Liver (tissue), 3 donors: ENCODE data around the gene SLC30A10.

Experiments used
- FOXA2 ChIP-seq: IDR thresholded peaks from 2 replicates; pipeline ENCODE4 v1.6.1; 2016; ENCODE audit warnings: antibody characterized with exemption
- GABPA ChIP-seq, 2 donors: IDR thresholded peaks in 1 of 2; conservative IDR thresholded peaks in 1 of 2; 2 replicates each; pipeline ENCODE4 v1.6.1; 2016; ENCODE audit warnings: antibody characterized with exemption in 2 of 2, mild to moderate bottlenecking in 1 of 2, moderate library complexity in 1 of 2
- SP1 ChIP-seq: IDR thresholded peaks from 2 replicates; pipeline ENCODE4 v1.6.1; 2018; ENCODE audit warnings: antibody characterized with exemption, mild to moderate bottlenecking
- TAF1 ChIP-seq: conservative IDR thresholded peaks from 2 replicates; pipeline ENCODE4 v1.6.1; 2016; ENCODE audit warnings: antibody characterized with exemption, mild to moderate bottlenecking
- TF ChIP-seq, protein P1 (sequence below): fragments of 150-350 bp; IDR thresholded peaks from 2 replicates; pipeline ENCODE4 v1.5.1; 2017; ENCODE audit warnings: improper control_type of control experiment, low read depth, low read length; ENCODE audit not compliant: missing input control
- TF ChIP-seq, protein P2 (sequence below): IDR thresholded peaks from 2 replicates; pipeline ENCODE4 v1.6.1; 2016; ENCODE audit warnings: antibody characterized with exemption, mild to moderate bottlenecking
- TF ChIP-seq, protein P3 (sequence below): IDR thresholded peaks from 2 replicates; pipeline ENCODE4 v1.6.1; 2016; ENCODE audit warnings: antibody characterized with exemption
- donor health status: healthy.
- donor health status: healthy.

DNA sequence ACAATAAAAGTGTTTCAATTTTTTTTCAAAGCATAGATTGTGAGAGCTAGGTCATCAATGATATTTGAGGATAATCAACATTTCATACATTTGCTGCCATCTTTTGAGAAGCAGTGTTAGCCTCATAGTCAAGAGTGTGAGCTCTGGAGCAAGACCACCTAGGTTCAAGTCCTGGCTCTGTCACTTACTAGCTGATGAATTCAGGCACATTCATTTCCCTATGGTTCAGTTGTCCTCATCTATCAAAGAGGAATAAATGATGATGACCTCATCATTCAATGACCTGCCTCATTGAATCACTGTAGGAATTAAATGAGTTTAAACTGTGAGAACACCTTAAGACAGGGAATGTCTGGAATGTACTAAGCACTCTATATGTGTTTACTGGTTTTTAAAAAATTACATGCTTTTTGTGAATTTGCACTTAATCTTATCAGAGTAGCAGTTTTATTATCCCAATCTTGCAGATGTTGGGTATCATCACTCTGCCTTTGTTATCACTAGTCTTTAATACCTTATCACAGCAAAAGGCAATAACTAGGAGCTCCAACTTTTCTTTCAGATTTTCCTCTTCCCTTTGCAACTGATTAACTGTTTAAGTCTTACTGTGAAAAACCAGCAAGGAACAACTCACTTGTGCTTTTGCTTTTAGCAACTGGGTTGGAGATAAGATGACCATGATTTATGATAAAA, 47.4 kb downstream of the SLC30A10 start:
- no peak for TF ChIP-seq FOXA2
- TF ChIP-seq, protein P1, sequence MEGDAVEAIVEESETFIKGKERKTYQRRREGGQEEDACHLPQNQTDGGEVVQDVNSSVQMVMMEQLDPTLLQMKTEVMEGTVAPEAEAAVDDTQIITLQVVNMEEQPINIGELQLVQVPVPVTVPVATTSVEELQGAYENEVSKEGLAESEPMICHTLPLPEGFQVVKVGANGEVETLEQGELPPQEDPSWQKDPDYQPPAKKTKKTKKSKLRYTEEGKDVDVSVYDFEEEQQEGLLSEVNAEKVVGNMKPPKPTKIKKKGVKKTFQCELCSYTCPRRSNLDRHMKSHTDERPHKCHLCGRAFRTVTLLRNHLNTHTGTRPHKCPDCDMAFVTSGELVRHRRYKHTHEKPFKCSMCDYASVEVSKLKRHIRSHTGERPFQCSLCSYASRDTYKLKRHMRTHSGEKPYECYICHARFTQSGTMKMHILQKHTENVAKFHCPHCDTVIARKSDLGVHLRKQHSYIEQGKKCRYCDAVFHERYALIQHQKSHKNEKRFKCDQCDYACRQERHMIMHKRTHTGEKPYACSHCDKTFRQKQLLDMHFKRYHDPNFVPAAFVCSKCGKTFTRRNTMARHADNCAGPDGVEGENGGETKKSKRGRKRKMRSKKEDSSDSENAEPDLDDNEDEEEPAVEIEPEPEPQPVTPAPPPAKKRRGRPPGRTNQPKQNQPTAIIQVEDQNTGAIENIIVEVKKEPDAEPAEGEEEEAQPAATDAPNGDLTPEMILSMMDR: no peak
- TF ChIP-seq, protein P2, sequence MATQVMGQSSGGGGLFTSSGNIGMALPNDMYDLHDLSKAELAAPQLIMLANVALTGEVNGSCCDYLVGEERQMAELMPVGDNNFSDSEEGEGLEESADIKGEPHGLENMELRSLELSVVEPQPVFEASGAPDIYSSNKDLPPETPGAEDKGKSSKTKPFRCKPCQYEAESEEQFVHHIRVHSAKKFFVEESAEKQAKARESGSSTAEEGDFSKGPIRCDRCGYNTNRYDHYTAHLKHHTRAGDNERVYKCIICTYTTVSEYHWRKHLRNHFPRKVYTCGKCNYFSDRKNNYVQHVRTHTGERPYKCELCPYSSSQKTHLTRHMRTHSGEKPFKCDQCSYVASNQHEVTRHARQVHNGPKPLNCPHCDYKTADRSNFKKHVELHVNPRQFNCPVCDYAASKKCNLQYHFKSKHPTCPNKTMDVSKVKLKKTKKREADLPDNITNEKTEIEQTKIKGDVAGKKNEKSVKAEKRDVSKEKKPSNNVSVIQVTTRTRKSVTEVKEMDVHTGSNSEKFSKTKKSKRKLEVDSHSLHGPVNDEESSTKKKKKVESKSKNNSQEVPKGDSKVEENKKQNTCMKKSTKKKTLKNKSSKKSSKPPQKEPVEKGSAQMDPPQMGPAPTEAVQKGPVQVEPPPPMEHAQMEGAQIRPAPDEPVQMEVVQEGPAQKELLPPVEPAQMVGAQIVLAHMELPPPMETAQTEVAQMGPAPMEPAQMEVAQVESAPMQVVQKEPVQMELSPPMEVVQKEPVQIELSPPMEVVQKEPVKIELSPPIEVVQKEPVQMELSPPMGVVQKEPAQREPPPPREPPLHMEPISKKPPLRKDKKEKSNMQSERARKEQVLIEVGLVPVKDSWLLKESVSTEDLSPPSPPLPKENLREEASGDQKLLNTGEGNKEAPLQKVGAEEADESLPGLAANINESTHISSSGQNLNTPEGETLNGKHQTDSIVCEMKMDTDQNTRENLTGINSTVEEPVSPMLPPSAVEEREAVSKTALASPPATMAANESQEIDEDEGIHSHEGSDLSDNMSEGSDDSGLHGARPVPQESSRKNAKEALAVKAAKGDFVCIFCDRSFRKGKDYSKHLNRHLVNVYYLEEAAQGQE: no peak
- TF ChIP-seq SP1: no peak
- no peak for TF ChIP-seq GABPA (IDR thresholded peaks at IDR 0.05 in 1 of 2, conservative IDR thresholded peaks at IDR 0.05 in 1 of 2)
- no peak for TF ChIP-seq TAF1
- TF ChIP-seq, protein P3, sequence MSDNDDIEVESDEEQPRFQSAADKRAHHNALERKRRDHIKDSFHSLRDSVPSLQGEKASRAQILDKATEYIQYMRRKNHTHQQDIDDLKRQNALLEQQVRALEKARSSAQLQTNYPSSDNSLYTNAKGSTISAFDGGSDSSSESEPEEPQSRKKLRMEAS: no peak
